Smooth muscle cell (in vitro differentiated cells): ENCODE data around the gene TTYH3. TPM values are rescaled to one million over a fixed set of nuclear protein-coding genes. Genes with fewer than 3 reads are reported as not detected.
"Not testable (repeated sequence)": the region's sequence is repeated elsewhere in the genome, so short reads cannot be mapped to it uniquely, and the experiment has no call there.

Source experiments
- DNase-seq: peaks from one replicate; lab custom pipeline; 2025; ENCODE audit not compliant: unreplicated experiment; lab: John Stamatoyannopoulos, UW
- H2AFZ ChIP-seq: fragments of 200-600 bp; sonication (generic); 2 replicates; pipeline ENCODE4 v1.6.0; 2016; ENCODE audit warnings: antibody characterized with exemption, low read depth, mild to moderate bottlenecking
- H3F3A ChIP-seq: fragments of 200-600 bp; sonication (generic); 2 replicates; pipeline ENCODE4 v1.6.0; 2017; ENCODE audit warnings: antibody characterized with exemption, low read depth
- H3K27ac ChIP-seq: fragments of 200-600 bp; sonication (generic); 2 replicates; pipeline ENCODE4 v1.5.1; 2016; ENCODE audit warnings: low read depth, mild to moderate bottlenecking
- H3K27me3 ChIP-seq: fragments of 200-600 bp; sonication (generic); 2 replicates; pipeline ENCODE4 v1.6.1; 2016; ENCODE audit warnings: low read depth, mild to moderate bottlenecking
- H3K36me3 ChIP-seq: fragments of 200-600 bp; sonication (generic); 2 replicates; pipeline ENCODE4 v1.5.1; 2016; ENCODE audit warnings: low read depth
- H3K4me1 ChIP-seq: fragments of 200-600 bp; sonication (generic); 2 replicates; pipeline ENCODE4 v1.5.1; 2016; ENCODE audit warnings: low read depth
- H3K4me2 ChIP-seq: fragments of 200-600 bp; sonication (generic); 2 replicates; pipeline ENCODE4 v1.6.0; 2016; ENCODE audit warnings: mild to moderate bottlenecking
- H3K4me3 ChIP-seq: fragments of 200-600 bp; sonication (generic); 2 replicates; pipeline ENCODE4 v1.5.1; 2016; ENCODE audit warnings: mild to moderate bottlenecking
- H3K79me2 ChIP-seq: fragments of 200-600 bp; sonication (generic); 2 replicates; pipeline ENCODE4 v1.6.0; 2016; ENCODE audit warnings: low read depth, mild to moderate bottlenecking
- H3K9ac ChIP-seq: fragments of 200-600 bp; sonication (generic); 2 replicates; pipeline ENCODE4 v1.6.0; 2016; ENCODE audit warnings: low read depth
- H3K9me3 ChIP-seq: fragments of 200-600 bp; sonication (generic); replicated peaks from 2 replicates; pipeline ENCODE4 v1.5.1; 2016; ENCODE audit warnings: low read depth
- H4K20me1 ChIP-seq: fragments of 200-600 bp; sonication (generic); 2 replicates; pipeline ENCODE4 v1.6.0; 2016; ENCODE audit warnings: low read depth
- CTCF ChIP-seq: fragments of 200-600 bp; sonication (generic); IDR thresholded peaks from 2 replicates; pipeline ENCODE4 v1.5.1; 2017; ENCODE audit warnings: borderline replicate concordance, mild to moderate bottlenecking, antibody characterized with exemption; ENCODE audit not compliant: insufficient read depth, poor library complexity, severe bottlenecking
- WGBS: methylation state at CpG from one replicate; pipeline ENCODE4 v1.1.7; 2016; ENCODE audit warnings: low lambda C conversion rate; 5-methylcytosine and 5-hydroxymethylcytosine counted together
- polyA plus RNA-seq: library from polyadenylated mRNA; unstranded; fragments of >200 nt; fragmentation: Nextera tagmentation; extraction: Ambion mirVana; gene quantifications from 2 replicates; pipeline ENCODE4 v1.2.1, GENCODE V29; 2016
- total RNA-seq: library from RNA; depleted of rRNA; stranded (reverse); fragments of >200 nt; gene quantifications from 2 replicates; pipeline ENCODE4 v1.2.3, GENCODE V29; 2014

The TTYH3 gene
- total and polyA plus RNA-seq, 2 experiments from 2014 or later: 51.5 to 179 TPM

- Histone ChIP-seq H3K9me3 (peaks cover 2% of the 10 kb centered on the region), H3K79me2 (no peaks in the 10 kb centered on the region), H3K4me3 (no peak overlapping the region), H3K27ac (no peak overlapping the region), H4K20me1 (no peaks in the 10 kb centered on the region), H3K4me1 (no peaks in the 10 kb centered on the region), H3K27me3 (no peaks in the 10 kb centered on the region), H3K4me2 (no peak overlapping the region), H2AFZ (no peak overlapping the region), H3F3A (no peaks in the 10 kb centered on the region), H3K36me3 (no peaks in the 10 kb centered on the region), H3K9ac (no peak overlapping the region)
- no peak for TF ChIP-seq CTCF
- DNase-seq: no peak
Observed at GRCh38 chr7:2673934-2674333, 42.1 kb downstream of the TTYH3 start.

- TF ChIP-seq CTCF: no peak
- Histone ChIP-seq H3K4me2 (no peak overlapping the region), H3F3A (no peaks in the 10 kb centered on the region), H3K9ac (no peak overlapping the region), H4K20me1 (no peaks in the 10 kb centered on the region), H3K79me2 (no peaks in the 10 kb centered on the region), H3K27me3 (no peaks in the 10 kb centered on the region), H3K4me1 (no peaks in the 10 kb centered on the region), H2AFZ (no peak overlapping the region), H3K4me3 (no peak overlapping the region), H3K9me3 (peaks cover 2% of the 10 kb centered on the region), H3K36me3 (no peaks in the 10 kb centered on the region), H3K27ac (no peak overlapping the region)
- DNase-seq: no peak
- WGBS: 71% methylated on average over 9 of the region's 9 CpGs
Observed at GRCh38 chr7:2675256-2675764, 43.5 kb downstream of the TTYH3 start.

GRCh38 chr7:2676576-2676975 lies 44.8 kb downstream of the TTYH3 start:
- not testable (repeated sequence) for H3F3A ChIP-seq, H3K4me3 ChIP-seq, H3K27me3 ChIP-seq, H3K36me3 ChIP-seq, H4K20me1 ChIP-seq, DNase-seq, H3K9me3 ChIP-seq, H3K4me2 ChIP-seq, H2AFZ ChIP-seq, H3K27ac ChIP-seq, H3K9ac ChIP-seq, H3K4me1 ChIP-seq, H3K79me2 ChIP-seq
- 74% methylated on average over 7 of the region's 8 CpGs for WGBS

GRCh38 chr7:2678454-2678853 lies 46.7 kb downstream of the TTYH3 start:
- H3K27me3 ChIP-seq, H3K4me1 ChIP-seq, DNase-seq, H3K36me3 ChIP-seq, H3F3A ChIP-seq, H3K9ac ChIP-seq, H3K79me2 ChIP-seq, H3K27ac ChIP-seq, H3K9me3 ChIP-seq, H3K4me2 ChIP-seq, H2AFZ ChIP-seq, H4K20me1 ChIP-seq, H3K4me3 ChIP-seq: not testable (repeated sequence)
- 88% methylated on average over 15 of the region's 15 CpGs for WGBS

- H3K4me2 ChIP-seq, H3F3A ChIP-seq, H3K27ac ChIP-seq, H3K9ac ChIP-seq, H4K20me1 ChIP-seq, H3K9me3 ChIP-seq, H3K4me3 ChIP-seq, H3K27me3 ChIP-seq, H3K79me2 ChIP-seq, H3K4me1 ChIP-seq, DNase-seq, H2AFZ ChIP-seq, H3K36me3 ChIP-seq: not testable (repeated sequence)
- 91% methylated on average over 20 of the region's 64 CpGs for WGBS
Observed at GRCh38 chr7:2679135-2680127, 47.6 kb downstream of the TTYH3 start.
